Caco-2 (cell line): Measurements from ENCODE around the gene USH2A. TPM values are rescaled to one million over a fixed set of nuclear protein-coding genes. Genes with fewer than 3 reads are reported as not detected.

Experiments
- BruUV-seq: library from RNA; stranded (reverse); fragments of 400-500 nt; replicated peaks from 2 replicates; lab custom pipeline; 2021; lab: Mats Ljungman, UMichigan
- CTCF ChIA-PET: fragments of 300-600 bp; sonication (Branson Sonifier 250); formaldehyde crosslinking; loops from one replicate; lab custom pipeline; 2022; ENCODE audit warnings: antibody characterized with exemption; lab: Charles Lee
- POLR2A ChIA-PET: fragments of 300-600 bp; sonication (Branson Sonifier 250); formaldehyde crosslinking; loops from one replicate; lab custom pipeline; 2022; ENCODE audit warnings: antibody characterized with exemption; lab: Charles Lee
- DNase-seq, 2 experiments: peaks; one replicate each; pipeline versions ENCODE4 v3.0.0 to v3.0.0-alpha.2; 2020 to 2022
- H3K27me3 ChIP-seq: replicated peaks from 2 replicates; pipeline ENCODE4 v1.6.0; 2011; ENCODE audit warnings: low read length; ENCODE audit not compliant: control insufficient read depth, insufficient read depth
- H3K36me3 ChIP-seq: 2 replicates; pipeline ENCODE4 v1.5.1; 2011; ENCODE audit warnings: low read length; ENCODE audit not compliant: control insufficient read depth, insufficient read depth
- H3K4me1 ChIP-seq: fragments of 250-450 bp; sonication (Bioruptor Pico); 2 replicates; pipeline ENCODE4 v1.5.1; 2020; ENCODE audit warnings: mild to moderate bottlenecking
- H3K4me3 ChIP-seq: 2 replicates; pipeline ENCODE4 v1.5.1; 2011; ENCODE audit warnings: low read depth, mild to moderate bottlenecking, control low read depth, low read length
- H3K9me3 ChIP-seq: fragments of 250-450 bp; sonication (Bioruptor Pico); 2 replicates; pipeline ENCODE4 v1.5.1; 2020; ENCODE audit warnings: mild to moderate bottlenecking, moderate library complexity
- H3K27ac Mint-ChIP-seq: one replicate; pipeline ENCODE4 v1.8.0; 2022; ENCODE audit warnings: mixed read lengths; ENCODE audit not compliant: unreplicated experiment
- H3K27me3 Mint-ChIP-seq: one replicate; pipeline ENCODE4 v1.8.0; 2022; ENCODE audit warnings: mixed read lengths; ENCODE audit not compliant: insufficient read depth, unreplicated experiment
- H3K36me3 Mint-ChIP-seq: one replicate; pipeline ENCODE4 v1.8.0; 2022; ENCODE audit warnings: mild to moderate bottlenecking, mixed read lengths; ENCODE audit not compliant: insufficient read depth, unreplicated experiment
- H3K4me1 Mint-ChIP-seq: one replicate; pipeline ENCODE4 v1.8.0; 2022; ENCODE audit warnings: low read depth, mixed read lengths; ENCODE audit not compliant: unreplicated experiment
- H3K4me3 Mint-ChIP-seq: one replicate; pipeline ENCODE4 v1.8.0; 2022; ENCODE audit warnings: mild to moderate bottlenecking, moderate library complexity, mixed read lengths; ENCODE audit not compliant: unreplicated experiment
- H3K9me3 Mint-ChIP-seq: one replicate; pipeline ENCODE4 v1.8.0; 2022; ENCODE audit warnings: mixed read lengths; ENCODE audit not compliant: unreplicated experiment
- intact Hi-C: fragments of 100-400 bp; cut with micrococcal nuclease; formaldehyde crosslinking; loops from one replicate; pipeline ENCODE4 v1.10.0; 2022; ENCODE audit not compliant: unreplicated experiment
- total RNA-seq: library from RNA; stranded (reverse); gene quantifications from 2 replicates; pipeline ENCODE4 v1.2.3, GENCODE V29; 2022
- TF ChIP-seq, protein P1 (sequence below), 2 experiments: fragments of 200-600 bp in 1 of 2; IDR thresholded peaks; 1 replicate in 1 of 2; 2 replicates in 1 of 2; pipeline versions ENCODE4 v1.5.1 to v1.8.0; 2011 to 2022; ENCODE audit warnings: antibody characterized with exemption in 1 of 2, control low read depth in 1 of 2, inconsistent platforms in 1 of 2, low read depth in 1 of 2, low read length in 1 of 2, mild to moderate bottlenecking in 1 of 2, moderate library complexity in 1 of 2; ENCODE audit not compliant: insufficient read depth in 1 of 2, severe bottlenecking in 1 of 2, unreplicated experiment in 1 of 2

Gene USH2A
- total RNA-seq, 1 experiment from 2014 or later: 0.11 TPM

DNA sequence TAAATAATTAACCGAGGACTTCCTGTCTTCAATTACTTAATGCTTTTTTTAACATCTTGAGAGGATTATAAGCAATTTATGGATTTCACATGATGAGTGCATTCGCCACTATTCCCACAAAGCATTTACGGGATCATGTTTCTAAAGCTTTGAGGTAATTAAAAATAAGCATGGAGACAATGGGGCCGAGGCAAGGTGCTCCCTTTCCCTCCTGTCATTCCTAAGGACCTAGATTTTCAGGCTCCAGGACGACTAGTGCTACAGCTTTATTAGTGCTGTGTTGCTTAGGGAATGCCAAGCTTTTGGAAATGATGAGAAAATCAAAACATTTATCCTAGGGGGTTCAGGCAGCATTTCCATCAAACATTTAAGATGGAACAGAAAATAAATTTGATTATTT, 646.9 kb downstream of the USH2A start:
- Mint-ChIP-seq H3K9me3 (no peaks in the 10 kb centered on the region), H3K4me3 (no peak overlapping the region), H3K4me1 (no peaks in the 10 kb centered on the region), H3K27ac (no peak overlapping the region), H3K27me3 (no peaks in the 10 kb centered on the region), H3K36me3 (no peaks in the 10 kb centered on the region)
- H3K4me1 ChIP-seq: no peaks in the 10 kb centered on the region
- no peak overlapping the region for H3K4me3 ChIP-seq
- no peaks in the 10 kb centered on the region for H3K27me3 ChIP-seq
- H3K9me3 ChIP-seq: no peaks in the 10 kb centered on the region
- intact Hi-C loops: no loop called here
- POLR2A ChIA-PET: no interaction called here
- H3K36me3 ChIP-seq: no peaks in the 10 kb centered on the region
- no peak for DNase-seq
- TF ChIP-seq, protein P1, sequence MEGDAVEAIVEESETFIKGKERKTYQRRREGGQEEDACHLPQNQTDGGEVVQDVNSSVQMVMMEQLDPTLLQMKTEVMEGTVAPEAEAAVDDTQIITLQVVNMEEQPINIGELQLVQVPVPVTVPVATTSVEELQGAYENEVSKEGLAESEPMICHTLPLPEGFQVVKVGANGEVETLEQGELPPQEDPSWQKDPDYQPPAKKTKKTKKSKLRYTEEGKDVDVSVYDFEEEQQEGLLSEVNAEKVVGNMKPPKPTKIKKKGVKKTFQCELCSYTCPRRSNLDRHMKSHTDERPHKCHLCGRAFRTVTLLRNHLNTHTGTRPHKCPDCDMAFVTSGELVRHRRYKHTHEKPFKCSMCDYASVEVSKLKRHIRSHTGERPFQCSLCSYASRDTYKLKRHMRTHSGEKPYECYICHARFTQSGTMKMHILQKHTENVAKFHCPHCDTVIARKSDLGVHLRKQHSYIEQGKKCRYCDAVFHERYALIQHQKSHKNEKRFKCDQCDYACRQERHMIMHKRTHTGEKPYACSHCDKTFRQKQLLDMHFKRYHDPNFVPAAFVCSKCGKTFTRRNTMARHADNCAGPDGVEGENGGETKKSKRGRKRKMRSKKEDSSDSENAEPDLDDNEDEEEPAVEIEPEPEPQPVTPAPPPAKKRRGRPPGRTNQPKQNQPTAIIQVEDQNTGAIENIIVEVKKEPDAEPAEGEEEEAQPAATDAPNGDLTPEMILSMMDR (IDR thresholded peaks at IDR 0.05; ENCODE audit: insufficient read depth in 1 of 2, low read depth in 1 of 2, low read length in 1 of 2, severe bottlenecking in 1 of 2, unreplicated experiment in 1 of 2): no peak
- CTCF ChIA-PET: no interaction called here
- BruUV-seq: no TSS peak

DNA sequence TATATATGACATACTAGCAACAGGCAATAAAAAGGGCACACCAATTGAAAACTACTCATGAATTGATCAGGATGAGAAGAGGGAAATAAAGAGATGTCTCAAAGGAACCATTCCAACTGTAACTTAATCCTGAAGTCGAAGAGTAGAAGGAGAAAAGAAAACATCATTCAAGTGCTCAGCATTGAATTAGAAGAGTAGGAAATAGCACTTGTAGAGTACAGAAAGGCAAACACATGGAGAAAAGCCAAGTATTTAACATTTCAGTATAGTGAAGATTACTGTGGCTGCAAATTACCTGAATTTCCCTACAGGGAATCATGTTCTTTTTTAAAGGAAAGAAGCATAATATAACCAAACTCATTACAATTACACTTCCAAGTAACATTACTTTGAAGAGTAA, 651.1 kb downstream of the USH2A start:
- Mint-ChIP-seq H3K4me1 (no peaks in the 10 kb centered on the region), H3K27me3 (peaks cover 7% of the 10 kb centered on the region), H3K4me3 (no peak overlapping the region), H3K27ac (no peak overlapping the region), H3K9me3 (no peaks in the 10 kb centered on the region), H3K36me3 (no peaks in the 10 kb centered on the region)
- intact Hi-C loops: no loop called here
- POLR2A ChIA-PET: no interaction called here
- Histone ChIP-seq H3K4me1 (no peaks in the 10 kb centered on the region), H3K27me3 (0 out of 2 replicates have a peak, but pooled peaks cover 2% of the 10 kb centered on the region), H3K4me3 (no peak overlapping the region), H3K36me3 (no peaks in the 10 kb centered on the region), H3K9me3 (no peaks in the 10 kb centered on the region)
- DNase-seq: no peak
- no TSS peak for BruUV-seq
- TF ChIP-seq, protein P1 (IDR thresholded peaks at IDR 0.05; ENCODE audit: insufficient read depth in 1 of 2, low read depth in 1 of 2, low read length in 1 of 2, severe bottlenecking in 1 of 2, unreplicated experiment in 1 of 2): no peak
- CTCF ChIA-PET: no interaction called here

DNA sequence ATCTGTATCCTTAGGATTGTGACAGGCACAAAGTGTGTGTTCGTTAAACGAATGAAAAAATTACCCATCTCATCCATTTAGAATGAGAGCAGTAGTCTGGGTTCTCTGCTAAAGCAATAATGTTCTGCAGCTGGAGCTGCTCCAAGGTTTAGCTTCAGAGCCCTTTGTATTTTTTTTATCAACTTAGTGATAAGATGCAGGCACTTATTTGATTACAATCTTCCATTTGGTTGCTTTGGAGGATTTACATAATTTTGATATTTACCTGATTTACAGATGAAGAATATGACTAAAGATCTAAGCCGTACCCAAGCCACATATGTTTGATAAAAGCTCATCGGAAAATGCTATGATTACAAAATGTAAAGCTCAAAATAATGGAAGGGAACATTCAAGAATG, 654.9 kb downstream of the USH2A start:
- no peak for DNase-seq
- no peaks in the 10 kb centered on the region for H3K36me3 Mint-ChIP-seq
- intact Hi-C loops: no loop called here
- H3K9me3 Mint-ChIP-seq: no peaks in the 10 kb centered on the region
- no peaks in the 10 kb centered on the region for H3K4me1 Mint-ChIP-seq
- Histone ChIP-seq H3K9me3 (no peaks in the 10 kb centered on the region), H3K4me1 (no peaks in the 10 kb centered on the region), H3K27me3 (0 out of 2 replicates have a peak, but pooled peaks cover 2% of the 10 kb centered on the region), H3K4me3 (no peak overlapping the region), H3K36me3 (no peaks in the 10 kb centered on the region)
- no peak overlapping the region for H3K27ac Mint-ChIP-seq
- ChIA-PET POLR2A (no interaction called here), CTCF (no interaction called here)
- H3K4me3 Mint-ChIP-seq: no peak overlapping the region
- TF ChIP-seq, protein P1 (IDR thresholded peaks at IDR 0.05; ENCODE audit: insufficient read depth in 1 of 2, low read depth in 1 of 2, low read length in 1 of 2, severe bottlenecking in 1 of 2, unreplicated experiment in 1 of 2): no peak
- BruUV-seq: no TSS peak
- H3K27me3 Mint-ChIP-seq: peaks cover 19% of the 10 kb centered on the region
